K562 (cell line): Measurements from ENCODE around the gene DCAF5. TPM values are rescaled to one million over a fixed set of nuclear protein-coding genes. Genes with fewer than 3 reads are reported as not detected.

Experiments used
- ATF3 ChIP-seq, 2 experiments: fragments of 450-650 bp in 1 of 2; sonication (generic) in 1 of 2; formaldehyde crosslinking in 1 of 2; IDR thresholded peaks in 1 of 2; conservative IDR thresholded peaks in 1 of 2; 2 replicates each; pipeline versions ENCODE4 v1.6.1 to v1.8.1; 2016 to 2023; ENCODE audit warnings: mild to moderate bottlenecking in 2 of 2, moderate library complexity in 2 of 2, inconsistent platforms in 1 of 2, missing genetic modification reagents in 1 of 2
- ATF4 ChIP-seq: fragments of 450-650 bp; formaldehyde crosslinking; IDR thresholded peaks from 2 replicates; pipeline ENCODE4 v1.4.0; 2022; ENCODE audit warnings: mild to moderate bottlenecking, moderate library complexity
- ATF7 ChIP-seq: fragments of 450-650 bp; IDR thresholded peaks from 2 replicates; pipeline ENCODE4 v1.7.1; 2014; ENCODE audit warnings: mild to moderate bottlenecking, moderate library complexity
- BMI1 ChIP-seq: fragments of 150-350 bp; IDR thresholded peaks from 2 replicates; pipeline ENCODE4 v1.6.1; 2014; ENCODE audit warnings: low read length
- E4F1 ChIP-seq: fragments of 250-450 bp; sonication (Bioruptor Pico); IDR thresholded peaks from 2 replicates; pipeline ENCODE4 v1.5.0; 2021; ENCODE audit warnings: mild to moderate bottlenecking, borderline replicate concordance
- FOXA3 ChIP-seq, 2 experiments: fragments of 450-650 bp in 1 of 2; sonication (generic) in 1 of 2; formaldehyde crosslinking; IDR thresholded peaks in 1 of 2; conservative IDR thresholded peaks in 1 of 2; 2 replicates each; pipeline versions ENCODE4 v1.4.0 to v1.8.0; 2020 to 2022; ENCODE audit warnings: mild to moderate bottlenecking in 2 of 2, missing genetic modification reagents in 1 of 2
- GABPB1 ChIP-seq: sonication (generic); formaldehyde crosslinking; IDR thresholded peaks from 2 replicates; pipeline ENCODE4 v1.8.0; 2022; ENCODE audit warnings: mild to moderate bottlenecking, missing genetic modification reagents
- MECOM ChIP-seq: fragments of 250-450 bp; sonication (Bioruptor Pico); IDR thresholded peaks from 2 replicates; pipeline ENCODE4 v1.8.0; 2022; ENCODE audit warnings: inconsistent platforms
- RBM17 ChIP-seq: fragments of 200-400 bp; formaldehyde crosslinking; IDR thresholded peaks from 2 replicates; pipeline ENCODE4 v1.6.1; 2017; ENCODE audit warnings: low read depth, mild to moderate bottlenecking, low read length, borderline replicate concordance
- RBM39 ChIP-seq: fragments of 200-400 bp; formaldehyde crosslinking; optimal IDR thresholded peaks from 2 replicates; pipeline ENCODE3; 2018; ENCODE audit warnings: low read depth, low read length
- SETDB1 ChIP-seq: IDR thresholded peaks from one replicate; pipeline ENCODE4 v1.6.1; 2012; ENCODE audit warnings: low read length, control low read depth, inconsistent platforms
- SMAD4 ChIP-seq: fragments of 250-450 bp; sonication (Bioruptor Pico); conservative IDR thresholded peaks from 2 replicates; pipeline ENCODE4 v1.8.0; 2021; ENCODE audit warnings: inconsistent platforms, mild to moderate bottlenecking, moderate library complexity
- TCF15 ChIP-seq: fragments of 250-450 bp; sonication (Bioruptor Pico); IDR thresholded peaks from 2 replicates; pipeline ENCODE4 v1.8.0; 2022; ENCODE audit warnings: moderate library complexity, mild to moderate bottlenecking, inconsistent platforms
- USF1 ChIP-seq: sonication (generic); formaldehyde crosslinking; IDR thresholded peaks from 2 replicates; pipeline ENCODE4 v1.9.0; 2022; ENCODE audit warnings: mild to moderate bottlenecking, missing genetic modification reagents
- ZBTB12 ChIP-seq: fragments of 250-450 bp; sonication (Bioruptor Pico); IDR thresholded peaks from 2 replicates; pipeline ENCODE4 v1.4.0; 2020
- ZBTB9 ChIP-seq: fragments of 450-650 bp; formaldehyde crosslinking; IDR thresholded peaks from 2 replicates; pipeline ENCODE4 v1.4.0; 2020; ENCODE audit warnings: mild to moderate bottlenecking, moderate library complexity
- ZFP1 ChIP-seq: fragments of 450-650 bp; formaldehyde crosslinking; IDR thresholded peaks from 2 replicates; pipeline ENCODE4 v1.4.0; 2020; ENCODE audit warnings: mild to moderate bottlenecking, mixed read lengths
- polyA plus RNA-seq, 8 experiments: library from polyadenylated mRNA; depleted of rRNA in 4 of 8; stranded (reverse) in 5 of 8; unstranded in 3 of 8; fragments of >200 nt; fragmentation: Nextera tagmentation in 2 of 8; fragmentation: Illumina TruSeq in 1 of 8; extraction: Ambion mirVana in 2 of 8; extraction: Trizol in 1 of 8; gene quantifications; 2 replicates each; pipeline versions ENCODE4 v1.2.1 to v1.2.3, GENCODE V29; 2011 to 2014; ENCODE audit warnings: inconsistent platforms in 1 of 8, missing spikeins in 1 of 8
- total RNA-seq, 7 experiments: library from RNA; depleted of rRNA in 6 of 7; stranded (reverse); fragments of >200 nt in 6 of 7; fragmentation: Illumina TruSeq in 2 of 7; extraction: Trizol in 2 of 7; gene quantifications; 2 replicates each; pipeline versions ENCODE4 v1.2.1 to v1.2.3, GENCODE V29; 2011 to 2021; ENCODE audit warnings: low replicate concordance in 1 of 7

Gene DCAF5
- total and polyA plus RNA-seq, 9 of the 15 experiments (the other 6 are each of a cell fraction or from before 2014, with no cell fraction given): 5.6 to 24.1 (median 12.7) TPM

- TF ChIP-seq E4F1 (no peak), MECOM (CRISPR knock-in tag) (peak; percentile 82; the same call in 1 of the 2 replicates), ATF4 (CRISPR knock-in tag) (peak; percentile 84), ATF7 (peak; percentile 34; the same call in 1 of the 2 replicates), SETDB1 (no peak), SMAD4 (CRISPR knock-in tag) (0 out of 2 replicates have a peak, but pooled peaks have one; percentile 21), RBM39 (no peak), GABPB1 (CRISPR knock-in tag) (no peak), ZBTB12 (CRISPR knock-in tag) (no peak), ATF3 (IDR thresholded peaks at IDR 0.05) (peak; percentile 75), ATF3 (CRISPR knock-in tag; conservative IDR thresholded peaks at IDR 0.05) (no peak), BMI1 (peak; percentile 63; the same call in 1 of the 2 replicates), USF1 (CRISPR knock-in tag) (peak; percentile 21; the same call in 1 of the 2 replicates), FOXA3 (CRISPR knock-in tag; conservative IDR thresholded peaks at IDR 0.05 in 1 of 2, IDR thresholded peaks at IDR 0.05 in 1 of 2) (no peak), ZBTB9 (no peak), ZFP1 (no peak), RBM17 (no peak), TCF15 (CRISPR knock-in tag) (no peak)
Measured at GRCh38 chr14:69055999-69056788, 96.7 kb downstream of the DCAF5 start (continued).
